ENCODE results near the gene SMAD3. TPM values are rescaled to one million over a fixed set of nuclear protein-coding genes. Genes with fewer than 3 reads are reported as not detected.

The SMAD3 gene
- polyA plus RNA-seq, 3 donors: 45.3 to 57.4 (median 53.1) TPM

GRCh38 chr15:67077641-67078215 lies 12.3 kb downstream of the SMAD3 start:
- DNase-seq: no peak

GRCh38 chr15:67079361-67079760 lies 14.0 kb downstream of the SMAD3 start:
- DNase-seq: no peak

DNA sequence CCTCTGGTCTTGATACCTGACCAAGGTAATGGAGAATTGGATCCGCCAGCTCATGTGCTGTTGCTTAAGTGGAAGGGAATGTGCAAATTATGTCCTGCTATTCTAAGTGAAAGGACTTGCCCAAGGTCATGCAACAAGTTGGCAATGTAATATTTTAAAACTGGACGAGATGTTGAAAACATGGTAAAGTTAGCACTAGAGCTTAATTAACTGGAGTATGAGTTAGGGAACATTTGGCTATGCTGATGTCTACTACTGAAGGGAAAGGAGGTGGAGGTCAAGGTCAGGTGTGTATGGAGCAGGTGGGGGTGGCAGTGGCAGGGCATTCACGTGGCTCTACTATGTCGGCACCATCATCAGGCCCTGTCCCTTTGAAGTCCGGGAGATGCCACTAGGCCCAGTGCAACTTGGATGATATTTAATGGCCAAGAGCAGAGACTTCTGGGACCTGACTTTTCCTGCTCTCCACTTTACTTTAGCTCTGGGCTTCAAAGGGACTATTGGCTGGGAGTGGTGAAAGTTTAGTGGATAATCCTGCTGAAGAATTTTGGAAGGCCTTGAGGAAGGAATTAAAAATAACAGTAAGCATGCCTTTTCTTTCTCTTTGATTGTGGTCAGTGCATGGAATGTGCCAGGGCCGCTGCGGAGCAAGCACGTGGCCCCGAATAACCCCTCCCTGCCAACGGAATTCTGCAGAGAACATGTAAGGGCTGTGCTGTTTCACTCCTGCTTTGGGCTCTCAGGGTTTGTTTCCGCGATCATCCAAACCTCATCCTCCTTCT lies 14.9 kb downstream of the SMAD3 start:
- no peak for DNase-seq

- DNase-seq: no peak
Measured at GRCh38 chr15:67080900-67081431, 15.6 kb downstream of the SMAD3 start.

- DNase-seq: no peak
Measured at GRCh38 chr15:67082007-67082536, 16.7 kb downstream of the SMAD3 start.

DNA sequence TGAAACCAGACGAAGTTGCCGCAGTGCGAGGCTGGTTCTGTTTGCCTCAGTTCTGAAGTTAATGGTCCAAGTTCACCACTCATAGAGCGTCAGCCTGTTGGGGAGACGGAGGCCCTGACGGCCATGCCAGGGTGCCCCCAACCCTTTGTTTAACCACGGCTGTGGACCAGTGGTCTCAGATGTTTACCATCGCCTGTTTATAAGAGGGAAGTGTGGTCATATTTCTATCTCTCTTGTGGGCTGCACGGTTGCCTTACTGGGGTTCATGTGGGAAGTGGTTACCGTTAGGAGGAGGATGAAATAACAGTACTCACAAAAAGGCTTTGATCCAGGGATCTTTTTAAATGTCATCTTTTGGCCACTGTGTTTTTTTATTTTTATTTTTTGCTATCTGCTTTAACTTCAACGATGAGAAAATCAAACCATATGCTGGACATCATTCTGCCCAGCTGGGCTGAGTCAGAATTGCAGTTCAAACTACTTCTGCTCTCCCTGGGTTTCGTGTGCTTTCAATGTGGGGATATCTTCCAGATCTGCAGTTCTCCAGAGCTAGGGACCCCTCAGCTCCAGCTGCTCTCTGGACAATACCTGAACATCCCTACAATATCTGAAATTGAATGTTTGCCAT lies 17.8 kb downstream of the SMAD3 start:
- no peak for DNase-seq

DNA sequence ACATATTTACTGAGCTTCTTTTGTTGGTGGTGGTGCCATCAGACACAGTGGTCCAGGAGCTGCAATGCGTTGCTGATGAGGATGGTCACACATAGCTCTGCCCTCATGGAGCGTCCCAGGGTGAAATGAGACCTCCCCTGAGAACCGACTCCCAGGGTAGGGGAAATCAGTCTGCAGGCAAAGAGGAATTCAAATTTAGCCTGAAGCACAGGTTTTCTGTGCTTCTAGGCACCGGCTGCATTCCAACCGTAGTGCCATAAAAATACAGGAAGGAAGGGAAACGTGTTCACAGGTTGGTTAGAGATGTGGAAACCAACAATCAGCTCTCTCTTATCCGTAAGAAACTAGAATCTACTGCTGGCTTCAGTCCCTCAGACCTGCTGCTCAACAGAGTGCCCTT lies 19.2 kb downstream of the SMAD3 start:
- DNase-seq: no peak

GRCh38 chr15:67085237-67085817 lies 19.9 kb downstream of the SMAD3 start:
- DNase-seq: no peak

DNA sequence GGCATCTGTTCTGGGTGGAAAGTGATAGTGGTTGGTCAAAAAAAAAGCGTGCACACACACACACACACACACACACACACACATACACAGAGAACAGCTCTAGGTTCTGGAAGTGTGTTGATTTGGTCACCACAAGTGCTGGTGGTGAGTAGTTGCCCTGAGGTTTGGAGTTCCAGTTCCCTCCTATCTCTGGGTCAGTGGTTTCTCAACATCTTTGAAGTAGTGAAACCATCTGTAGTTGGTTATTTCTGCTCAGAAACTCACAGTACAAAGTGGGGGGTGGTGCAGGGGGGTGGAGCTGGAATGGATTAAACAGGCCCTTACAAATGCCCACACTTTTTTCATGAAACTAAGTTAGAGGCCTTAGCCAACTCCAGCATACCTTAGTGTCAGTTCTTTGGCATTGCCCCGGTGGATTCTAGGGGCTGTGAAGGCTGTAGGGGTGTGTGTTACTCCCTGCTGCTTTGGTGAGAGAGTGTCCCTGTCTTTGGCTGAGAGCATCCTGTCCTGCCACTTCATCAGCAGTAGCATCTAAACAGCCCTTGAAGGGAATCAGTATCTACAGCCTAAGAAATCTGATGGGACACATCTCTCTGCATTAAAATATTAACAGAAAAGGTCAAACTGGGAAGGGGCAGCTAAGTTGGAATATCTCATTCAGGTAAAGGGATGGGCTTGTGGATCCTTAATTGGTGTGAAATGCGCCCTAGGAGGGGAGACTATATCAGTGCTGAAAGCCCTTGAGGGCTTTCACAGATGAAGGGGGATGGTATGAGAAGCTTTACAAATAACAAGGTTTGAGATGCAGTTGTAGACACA lies 20.6 kb downstream of the SMAD3 start:
- DNase-seq: no peak

GRCh38 chr15:67086637-67086914 lies 21.2 kb downstream of the SMAD3 start:
- no peak for DNase-seq

DNA sequence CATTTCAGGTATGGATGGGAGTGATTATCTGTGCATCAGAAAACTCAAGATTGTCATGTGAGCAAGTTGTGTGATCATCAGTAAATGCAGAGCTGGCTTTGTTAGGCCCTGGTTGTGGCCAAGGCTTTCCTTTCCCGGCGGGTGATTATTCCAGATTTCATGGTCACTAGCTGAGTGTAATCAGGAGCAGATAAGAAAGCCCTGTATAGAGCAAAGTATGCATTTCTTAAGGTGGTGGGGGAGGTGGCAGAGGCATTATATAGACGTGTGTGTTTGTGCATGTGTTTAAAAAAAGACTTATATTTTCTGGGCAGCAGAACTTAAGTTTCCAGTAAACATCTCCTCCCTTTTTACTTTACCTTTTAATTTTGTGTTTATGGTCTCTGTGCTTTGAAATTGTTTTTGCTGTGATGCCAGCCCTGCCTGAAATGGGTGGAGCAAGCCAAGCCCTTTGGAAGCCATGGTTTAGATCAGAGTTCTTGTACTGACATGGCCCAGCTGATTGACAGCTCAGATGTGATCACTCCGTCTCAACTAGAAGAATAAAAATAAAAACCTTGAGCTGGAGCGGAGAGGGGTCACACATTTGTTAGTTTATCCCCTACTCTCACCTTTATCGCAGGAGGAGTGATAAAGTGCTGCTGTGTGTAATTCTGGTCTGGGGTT lies 22.2 kb downstream of the SMAD3 start:
- DNase-seq: no peak

GRCh38 chr15:67089217-67090193 lies 24.1 kb downstream of the SMAD3 start:
- DNase-seq: no peak

GRCh38 chr15:67090297-67091070 lies 25.1 kb downstream of the SMAD3 start:
- no peak for DNase-seq

GRCh38 chr15:67091071-67091979 lies 25.9 kb downstream of the SMAD3 start:
- DNase-seq: no peak

- no peak for DNase-seq
Measured at GRCh38 chr15:67091980-67092677, 26.7 kb downstream of the SMAD3 start.

DNA sequence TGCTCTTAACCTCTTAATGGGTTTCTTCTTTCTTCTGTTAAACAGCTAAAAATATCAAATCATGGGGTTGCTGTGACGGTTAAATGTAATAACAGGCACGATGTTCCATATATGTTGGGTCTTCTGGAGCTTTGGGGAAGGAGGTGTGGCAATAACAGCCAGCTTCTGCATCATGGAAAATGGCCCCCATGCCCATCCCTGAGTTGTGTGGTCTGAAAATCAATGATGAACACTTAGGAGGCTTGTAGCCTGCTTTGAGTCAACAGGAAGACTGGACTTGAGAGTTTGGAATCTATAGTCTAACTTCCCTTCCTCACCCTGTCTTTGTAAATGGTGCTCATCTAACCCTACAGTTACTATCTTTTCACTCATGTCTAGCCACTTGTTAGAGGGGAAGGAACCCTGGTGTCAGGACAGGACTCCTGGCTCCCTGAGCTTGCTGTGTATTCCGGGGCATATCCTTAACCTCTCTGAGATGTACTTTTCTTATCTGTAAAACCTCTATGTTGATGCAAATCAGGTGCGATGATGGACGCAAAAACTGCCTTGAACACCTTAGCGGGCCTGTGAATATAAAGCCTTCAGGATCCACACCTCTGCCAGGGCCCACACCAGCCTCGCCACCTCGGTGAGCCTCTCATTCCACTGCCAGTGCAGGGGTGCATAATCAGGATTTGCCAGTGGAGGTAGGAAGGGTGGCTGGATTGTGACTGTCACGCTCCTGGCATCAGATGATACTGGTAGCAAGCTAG lies 27.5 kb downstream of the SMAD3 start:
- no peak for DNase-seq

DNA sequence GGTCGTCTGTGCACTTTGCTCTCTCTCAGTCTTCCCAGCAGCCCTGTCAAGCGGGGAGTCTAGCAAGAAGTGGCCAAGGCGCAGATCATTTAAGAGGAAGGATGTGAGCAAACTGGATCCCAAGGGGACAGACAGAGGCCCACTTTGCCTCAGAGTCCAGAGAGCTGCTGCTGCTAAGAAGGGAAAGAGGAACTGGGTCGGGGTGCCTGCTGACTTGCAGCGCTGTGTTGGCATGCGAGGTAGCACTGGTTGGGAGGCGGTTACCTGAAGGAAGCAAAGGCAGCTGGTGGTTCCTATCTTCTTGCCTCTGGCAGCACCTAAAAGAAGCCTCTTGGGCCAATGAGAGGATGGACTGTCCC lies 28.1 kb downstream of the SMAD3 start:
- no peak for DNase-seq

All from renal pelvis (tissue), 4 donors.